GM19099 (cell line): ENCODE data around the gene CD248.

Source experiments
- POLR2A ChIP-seq: IDR thresholded peaks from 3 replicates; pipeline ENCODE4 v1.6.1; 2011; ENCODE audit warnings: low read depth; ENCODE audit not compliant: insufficient read length; ENCODE audit errors: extremely low read depth

The CD248 gene, protein sequence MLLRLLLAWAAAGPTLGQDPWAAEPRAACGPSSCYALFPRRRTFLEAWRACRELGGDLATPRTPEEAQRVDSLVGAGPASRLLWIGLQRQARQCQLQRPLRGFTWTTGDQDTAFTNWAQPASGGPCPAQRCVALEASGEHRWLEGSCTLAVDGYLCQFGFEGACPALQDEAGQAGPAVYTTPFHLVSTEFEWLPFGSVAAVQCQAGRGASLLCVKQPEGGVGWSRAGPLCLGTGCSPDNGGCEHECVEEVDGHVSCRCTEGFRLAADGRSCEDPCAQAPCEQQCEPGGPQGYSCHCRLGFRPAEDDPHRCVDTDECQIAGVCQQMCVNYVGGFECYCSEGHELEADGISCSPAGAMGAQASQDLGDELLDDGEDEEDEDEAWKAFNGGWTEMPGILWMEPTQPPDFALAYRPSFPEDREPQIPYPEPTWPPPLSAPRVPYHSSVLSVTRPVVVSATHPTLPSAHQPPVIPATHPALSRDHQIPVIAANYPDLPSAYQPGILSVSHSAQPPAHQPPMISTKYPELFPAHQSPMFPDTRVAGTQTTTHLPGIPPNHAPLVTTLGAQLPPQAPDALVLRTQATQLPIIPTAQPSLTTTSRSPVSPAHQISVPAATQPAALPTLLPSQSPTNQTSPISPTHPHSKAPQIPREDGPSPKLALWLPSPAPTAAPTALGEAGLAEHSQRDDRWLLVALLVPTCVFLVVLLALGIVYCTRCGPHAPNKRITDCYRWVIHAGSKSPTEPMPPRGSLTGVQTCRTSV

GRCh38 chr11:66316849-66317251 lies at the start of gene CD248:
Gene CD248 (minus strand): TSS chr11:66317044. CDS start chr11:66317027, 17 bp downstream.
- TF ChIP-seq POLR2A: no peak

GRCh38 chr11:66365711-66366619 lies 49.1 kb upstream of the CD248 start:
- no peak for TF ChIP-seq POLR2A

DNA sequence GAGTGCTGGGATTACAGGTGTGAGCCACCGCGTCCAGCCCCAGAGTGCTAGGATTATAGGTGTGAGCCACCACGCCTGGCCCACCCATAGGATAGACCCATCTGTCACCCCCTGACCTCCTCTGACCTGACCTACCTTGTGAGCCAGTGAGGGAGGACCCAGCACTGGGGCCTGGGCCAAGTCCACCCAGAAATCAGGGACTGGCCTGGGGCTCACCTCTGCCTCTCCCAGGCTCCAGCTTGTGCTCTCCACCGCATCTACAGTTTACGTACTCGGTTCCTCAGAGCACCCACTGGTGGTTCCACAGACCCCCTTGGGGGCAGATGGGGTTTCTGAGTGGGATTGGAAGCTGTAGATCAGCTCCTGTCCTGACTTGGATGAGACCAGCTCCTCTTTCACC lies 48.3 kb upstream of the CD248 start:
- TF ChIP-seq POLR2A: no peak

- no peak for TF ChIP-seq POLR2A
These were observed 47.1 kb upstream of the CD248 start for GRCh38 chr11:66363805-66364535.

DNA sequence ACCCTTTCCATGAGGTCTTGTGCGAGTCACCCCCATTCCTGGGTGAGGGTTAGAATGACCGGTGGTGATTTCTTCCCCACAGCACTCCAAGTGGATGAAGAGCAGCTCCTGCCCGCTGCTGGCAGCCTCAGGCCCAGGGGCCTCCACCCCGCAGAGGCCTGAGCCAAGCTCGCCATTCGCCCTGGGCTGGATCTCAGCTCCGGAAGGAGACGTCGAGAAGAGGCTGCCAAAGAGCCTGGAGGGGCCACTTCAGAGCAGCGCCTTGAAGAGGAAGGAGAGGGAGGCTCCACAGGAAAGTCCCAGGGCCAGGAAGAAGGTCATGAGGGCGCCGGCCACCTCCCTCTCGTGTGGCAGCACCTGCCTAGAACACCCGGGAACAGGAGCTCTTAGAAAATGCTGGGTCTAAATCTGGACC lies 46.4 kb upstream of the CD248 start:
- TF ChIP-seq POLR2A: no peak

GRCh38 chr11:66362481-66363147 lies 45.8 kb upstream of the CD248 start:
- TF ChIP-seq POLR2A: no peak

DNA sequence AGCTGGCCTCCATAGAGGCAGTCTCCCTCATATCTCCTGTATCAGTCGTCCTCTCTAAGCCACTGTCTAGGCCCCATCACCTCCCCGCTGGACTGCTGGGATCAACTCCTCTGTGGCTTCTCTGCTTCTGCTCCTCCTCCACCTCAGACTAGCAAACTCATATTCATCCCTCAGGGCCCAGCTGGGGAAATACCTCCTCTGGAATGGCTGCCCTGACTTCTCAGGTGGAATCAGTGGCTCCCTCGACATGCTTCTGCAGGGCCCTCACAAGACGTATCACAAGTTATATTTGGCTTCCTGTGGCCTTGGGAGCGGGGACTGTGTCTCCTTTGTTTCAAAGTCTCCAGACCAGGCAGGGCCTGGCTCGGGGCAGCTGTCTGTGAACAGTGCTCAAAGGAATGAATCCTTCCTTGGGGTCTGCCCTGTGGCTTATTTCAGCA lies 44.7 kb upstream of the CD248 start:
- no peak for TF ChIP-seq POLR2A

- no peak for TF ChIP-seq POLR2A
These were observed 43.7 kb upstream of the CD248 start for GRCh38 chr11:66360406-66361073.

DNA sequence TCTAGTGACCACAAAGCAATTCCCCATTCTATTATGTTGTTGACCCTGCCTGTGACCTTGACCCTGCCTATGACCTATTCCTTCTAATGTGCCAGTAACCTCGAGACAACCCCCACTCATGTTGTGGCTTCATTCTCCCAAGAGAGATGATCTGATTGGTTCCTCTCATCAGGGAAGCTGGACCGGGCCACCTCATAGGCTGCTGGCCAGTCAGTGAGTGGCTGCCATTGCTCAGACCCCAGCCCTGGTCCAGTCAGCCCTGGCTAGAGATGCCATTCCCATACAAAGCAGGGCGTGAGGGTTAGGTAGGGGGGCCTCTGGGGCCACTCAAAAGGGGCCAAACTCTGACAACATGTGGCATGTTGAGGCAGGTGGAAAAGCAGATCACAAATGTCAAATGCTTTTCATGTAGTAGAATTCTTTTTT lies 42.8 kb upstream of the CD248 start:
- TF ChIP-seq POLR2A: no peak

DNA sequence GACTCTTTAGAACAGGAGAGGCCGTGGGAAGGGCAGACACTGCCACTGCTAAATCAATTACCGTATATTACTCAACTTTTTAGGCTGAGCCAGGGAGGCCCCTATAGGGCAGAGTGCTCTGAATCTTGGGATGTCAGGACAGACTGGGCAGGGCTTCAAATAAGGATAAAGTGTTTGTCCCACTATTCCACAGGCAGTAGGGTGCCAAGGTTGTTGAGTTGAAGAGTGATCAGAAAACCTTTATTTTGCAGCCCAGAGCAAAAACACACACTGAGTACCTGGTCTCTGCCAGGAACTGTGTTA lies 32.2 kb upstream of the CD248 start:
- no peak for TF ChIP-seq POLR2A

- TF ChIP-seq POLR2A: peak; percentile 55
These were observed 30.8 kb upstream of the CD248 start, which contains the start of gene B4GAT1 for GRCh38 chr11:66347425-66348276. Gene B4GAT1 (minus strand): TSS chr11:66347629. CDS start chr11:66347545, 84 bp downstream.
